ENCODE results near the gene CRMP1. TPM values are rescaled to one million over a fixed set of nuclear protein-coding genes. Genes with fewer than 3 reads are reported as not detected.

Gene CRMP1
- total and polyA plus RNA-seq, 2 experiments from 2014 or later = 1.3 TPM; not detected in 1

DNA sequence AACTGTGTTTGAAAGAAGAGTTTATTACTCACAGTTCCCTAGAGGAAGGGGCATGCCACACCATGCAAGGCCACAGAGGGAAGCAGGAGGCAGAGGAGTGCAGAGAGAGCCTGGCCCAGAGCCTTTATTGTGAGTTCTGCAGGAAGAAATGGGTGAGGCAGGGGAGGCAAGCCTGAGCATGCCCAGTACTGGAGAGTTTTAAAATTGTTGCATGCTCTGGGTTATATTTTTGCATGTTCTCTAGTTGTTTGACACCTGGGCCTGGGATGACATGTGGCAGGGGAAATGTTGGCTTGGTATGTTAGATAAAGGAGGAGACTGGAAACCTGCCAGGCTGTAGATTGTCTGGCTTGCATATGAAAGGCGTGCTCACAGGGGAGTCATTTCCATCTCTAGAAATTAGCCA, 19.7 kb upstream of the CRMP1 start:
- H3K27ac ChIP-seq = no peak overlapping the region
- no peak overlapping the region for H3K9ac ChIP-seq
- no peaks in the 10 kb centered on the region for H3K9me2 ChIP-seq (ENCODE audit: insufficient read depth)
- H3K27me3 ChIP-seq (replicated peaks; ENCODE audit: insufficient read depth) = 0 out of 2 replicates have a peak, but pooled peaks cover 3% of the 10 kb centered on the region
- WGBS, 2 experiments (ENCODE audit: low coverage in 1 of 2, low lambda C conversion rate in 2 of 2, missing lambda C conversion rate in 2 of 2) = 36 to 45% methylated on average over 1 of the region's 1 CpG
- H2AFZ ChIP-seq = no peak overlapping the region
- no peaks in the 10 kb centered on the region for H3K79me2 ChIP-seq (ENCODE audit: insufficient read depth)
- no peaks in the 10 kb centered on the region for H3K9me3 ChIP-seq (ENCODE audit: low read depth)
- H3K36me3 ChIP-seq (ENCODE audit: low read depth) = no peaks in the 10 kb centered on the region
- no peak overlapping the region for H3K4me3 ChIP-seq
- no peak for DNase-seq
- H3K4me1 ChIP-seq (ENCODE audit: insufficient read depth) = no peaks in the 10 kb centered on the region
- TF ChIP-seq EZH2 (IDR thresholded peaks at IDR 0.05; ENCODE audit: insufficient read depth, poor library complexity, severe bottlenecking) (no peak), EZH2phosphoT487 (IDR thresholded peaks at IDR 0.05; ENCODE audit: insufficient read depth, low read depth) (no peak)
- no peaks in the 10 kb centered on the region for H3F3A ChIP-seq (ENCODE audit: insufficient read depth)
- no peak overlapping the region for H3K4me2 ChIP-seq (ENCODE audit: unreplicated experiment)
- in situ Hi-C loops (cut with MboI) = no loop called here
- no peaks in the 10 kb centered on the region for H4K20me1 ChIP-seq (ENCODE audit: insufficient read depth)

DNA sequence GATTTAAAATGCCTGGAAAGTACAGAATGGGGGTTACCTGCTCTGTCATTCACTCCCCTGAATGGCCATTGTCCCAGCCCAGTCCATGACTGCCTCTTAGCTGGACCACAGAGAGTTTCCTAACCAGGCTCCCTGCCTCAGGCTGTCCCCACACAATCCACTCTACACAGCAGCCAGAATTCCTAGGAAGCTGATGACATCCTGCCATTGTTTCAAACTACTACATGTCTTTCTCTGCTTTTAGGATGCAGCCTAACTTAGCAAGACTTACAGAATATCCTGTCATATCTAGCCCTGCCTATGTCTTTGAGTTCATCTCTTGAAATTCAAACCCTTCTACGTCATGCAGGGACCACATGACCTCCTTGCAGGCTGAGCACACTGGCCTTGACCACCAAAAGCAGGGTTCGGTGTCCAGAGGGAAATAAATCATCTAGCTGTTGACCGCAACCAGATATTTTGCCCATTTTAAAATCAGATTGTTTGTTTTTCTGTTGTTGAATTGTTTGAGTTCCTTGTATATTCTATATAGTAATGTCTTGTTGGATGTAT, 16.1 kb upstream of the CRMP1 start:
- Histone ChIP-seq H3K79me2 (ENCODE audit: insufficient read depth) (no peaks in the 10 kb centered on the region), H4K20me1 (ENCODE audit: insufficient read depth) (no peaks in the 10 kb centered on the region), H3K4me3 (no peak overlapping the region), H3K9me3 (ENCODE audit: low read depth) (no peaks in the 10 kb centered on the region), H3K9me2 (ENCODE audit: insufficient read depth) (no peaks in the 10 kb centered on the region), H3K27me3 (replicated peaks; ENCODE audit: insufficient read depth) (no peaks in the 10 kb centered on the region; the same call in 1 of the 2 replicates), H3K9ac (no peak overlapping the region), H2AFZ (no peak overlapping the region), H3K4me1 (ENCODE audit: insufficient read depth) (no peaks in the 10 kb centered on the region), H3K27ac (no peak overlapping the region), H3K36me3 (ENCODE audit: low read depth) (no peaks in the 10 kb centered on the region), H3F3A (ENCODE audit: insufficient read depth) (no peaks in the 10 kb centered on the region), H3K4me2 (ENCODE audit: unreplicated experiment) (no peak overlapping the region)
- 19 to 25% methylated on average over 3 of the region's 3 CpGs for WGBS, 2 experiments (ENCODE audit: low coverage in 1 of 2, low lambda C conversion rate in 2 of 2, missing lambda C conversion rate in 2 of 2)
- in situ Hi-C loops (cut with MboI) = no loop called here
- no peak for DNase-seq
- TF ChIP-seq EZH2 (IDR thresholded peaks at IDR 0.05; ENCODE audit: insufficient read depth, poor library complexity, severe bottlenecking) (no peak), EZH2phosphoT487 (IDR thresholded peaks at IDR 0.05; ENCODE audit: insufficient read depth, low read depth) (no peak)

DNA sequence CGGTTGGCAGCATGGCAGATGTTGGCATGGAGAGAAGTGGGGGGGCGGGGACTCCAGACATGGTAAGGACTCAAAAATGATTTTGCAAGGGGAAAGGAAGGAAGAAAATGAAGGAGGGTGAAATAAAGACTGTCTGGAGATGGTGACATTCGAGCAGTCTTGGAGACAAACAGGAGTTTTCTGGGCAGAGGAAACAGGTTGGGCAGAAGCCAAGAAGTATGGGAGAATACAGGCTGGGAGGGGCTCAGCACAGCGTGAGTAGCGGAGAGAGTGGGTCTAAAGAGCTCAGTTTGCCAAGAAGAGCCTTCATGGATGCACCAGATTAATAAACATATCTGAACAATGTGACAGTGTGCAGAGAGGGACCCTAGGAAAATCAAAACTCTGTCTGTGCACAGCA, 13.3 kb upstream of the CRMP1 start:
- H3K9ac ChIP-seq = no peak overlapping the region
- in situ Hi-C loops (cut with MboI) = no loop called here
- H3K9me3 ChIP-seq (ENCODE audit: low read depth) = no peaks in the 10 kb centered on the region
- no peaks in the 10 kb centered on the region for H3K4me1 ChIP-seq (ENCODE audit: insufficient read depth)
- H3F3A ChIP-seq (ENCODE audit: insufficient read depth) = no peaks in the 10 kb centered on the region
- H3K79me2 ChIP-seq (ENCODE audit: insufficient read depth) = no peaks in the 10 kb centered on the region
- H3K9me2 ChIP-seq (ENCODE audit: insufficient read depth) = no peaks in the 10 kb centered on the region
- H3K4me3 ChIP-seq = no peak overlapping the region
- 1 to 2% methylated on average over 4 to 5 of the region's 5 CpGs for WGBS, 2 experiments (ENCODE audit: low coverage in 1 of 2, low lambda C conversion rate in 2 of 2, missing lambda C conversion rate in 2 of 2)
- peaks cover under 1% of the 10 kb centered on the region for H3K27me3 ChIP-seq (replicated peaks; ENCODE audit: insufficient read depth)
- H3K4me2 ChIP-seq (ENCODE audit: unreplicated experiment) = no peak overlapping the region
- no peak for DNase-seq
- H2AFZ ChIP-seq = no peak overlapping the region
- H3K36me3 ChIP-seq (ENCODE audit: low read depth) = no peaks in the 10 kb centered on the region
- TF ChIP-seq EZH2 (IDR thresholded peaks at IDR 0.05; ENCODE audit: insufficient read depth, poor library complexity, severe bottlenecking) = no peak
- TF ChIP-seq EZH2phosphoT487 (IDR thresholded peaks at IDR 0.05; ENCODE audit: insufficient read depth, low read depth) = no peak
- H4K20me1 ChIP-seq (ENCODE audit: insufficient read depth) = no peaks in the 10 kb centered on the region
- H3K27ac ChIP-seq = no peak overlapping the region

DNA sequence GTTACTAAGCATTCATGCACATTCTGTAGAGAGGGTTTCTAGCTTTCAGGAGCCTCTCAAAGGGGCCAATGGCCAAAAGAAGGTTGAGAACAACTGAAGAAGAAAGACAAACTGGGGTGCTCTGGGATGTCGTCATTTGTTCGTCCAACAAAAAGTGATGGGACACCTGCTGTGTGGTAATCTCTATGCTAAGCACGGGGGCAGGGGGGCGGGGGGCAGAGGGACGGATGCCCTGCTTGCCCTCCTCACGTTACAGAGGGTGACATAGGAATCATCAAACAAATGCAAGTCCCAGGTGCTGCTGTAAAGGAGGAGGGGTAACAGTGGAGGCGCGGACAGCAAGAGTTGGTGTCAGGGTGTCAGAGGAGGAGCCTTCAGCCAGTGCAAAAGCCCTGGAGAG, 12.8 kb upstream of the CRMP1 start:
- WGBS, 2 experiments (ENCODE audit: low coverage in 1 of 2, low lambda C conversion rate in 2 of 2, missing lambda C conversion rate in 2 of 2) = 3% methylated on average over 7 to 8 of the region's 8 CpGs
- no peaks in the 10 kb centered on the region for H3K36me3 ChIP-seq (ENCODE audit: low read depth)
- no peaks in the 10 kb centered on the region for H3F3A ChIP-seq (ENCODE audit: insufficient read depth)
- H3K9me2 ChIP-seq (ENCODE audit: insufficient read depth) = no peaks in the 10 kb centered on the region
- H3K9ac ChIP-seq = no peak overlapping the region
- H3K9me3 ChIP-seq (ENCODE audit: low read depth) = no peaks in the 10 kb centered on the region
- no peak overlapping the region for H3K4me3 ChIP-seq
- H2AFZ ChIP-seq = no peak overlapping the region
- peaks cover 5% of the 10 kb centered on the region for H3K27me3 ChIP-seq (replicated peaks; ENCODE audit: insufficient read depth)
- DNase-seq = no peak
- H3K4me2 ChIP-seq (ENCODE audit: unreplicated experiment) = no peak overlapping the region
- no peak overlapping the region for H3K27ac ChIP-seq
- no peaks in the 10 kb centered on the region for H3K4me1 ChIP-seq (ENCODE audit: insufficient read depth)
- in situ Hi-C loops (cut with MboI) = no loop called here
- H4K20me1 ChIP-seq (ENCODE audit: insufficient read depth) = no peaks in the 10 kb centered on the region
- no peaks in the 10 kb centered on the region for H3K79me2 ChIP-seq (ENCODE audit: insufficient read depth)
- TF ChIP-seq EZH2phosphoT487 (IDR thresholded peaks at IDR 0.05; ENCODE audit: insufficient read depth, low read depth) = no peak
- no peak for TF ChIP-seq EZH2 (IDR thresholded peaks at IDR 0.05; ENCODE audit: insufficient read depth, poor library complexity, severe bottlenecking)

DNA sequence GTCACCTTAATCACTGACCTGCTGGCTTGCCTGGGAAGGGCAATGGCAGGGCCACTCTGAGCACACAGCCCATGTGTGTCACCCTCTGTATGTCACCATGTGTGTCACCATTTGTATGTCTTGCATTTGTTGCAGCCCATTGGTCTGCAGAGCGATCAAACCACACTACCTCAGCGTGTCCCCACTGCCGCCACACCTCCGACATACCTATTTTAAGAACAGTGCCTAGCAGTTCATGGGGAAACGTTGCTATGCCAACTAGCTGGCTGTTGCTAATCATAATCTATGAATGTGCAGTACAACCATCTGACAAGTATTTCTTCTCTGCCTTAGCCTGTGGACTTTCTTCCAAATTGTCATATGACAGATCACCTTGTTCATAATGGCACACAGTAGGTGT, 8.0 kb upstream of the CRMP1 start:
- Histone ChIP-seq H3K27me3 (replicated peaks; ENCODE audit: insufficient read depth) (peaks cover 41% of the 10 kb centered on the region), H3K4me2 (ENCODE audit: unreplicated experiment) (no peak overlapping the region), H3K4me3 (no peak overlapping the region), H2AFZ (no peak overlapping the region), H4K20me1 (ENCODE audit: insufficient read depth) (no peaks in the 10 kb centered on the region), H3K9ac (no peak overlapping the region), H3K9me2 (ENCODE audit: insufficient read depth) (no peaks in the 10 kb centered on the region), H3K9me3 (ENCODE audit: low read depth) (no peaks in the 10 kb centered on the region), H3K79me2 (ENCODE audit: insufficient read depth) (no peaks in the 10 kb centered on the region), H3K4me1 (ENCODE audit: insufficient read depth) (no peaks in the 10 kb centered on the region), H3F3A (ENCODE audit: insufficient read depth) (no peaks in the 10 kb centered on the region), H3K36me3 (ENCODE audit: low read depth) (no peaks in the 10 kb centered on the region), H3K27ac (no peak overlapping the region)
- in situ Hi-C loops (cut with MboI) = no loop called here
- WGBS, 2 experiments (ENCODE audit: low coverage in 1 of 2, low lambda C conversion rate in 2 of 2, missing lambda C conversion rate in 2 of 2) = 44 to 48% methylated on average over 5 of the region's 5 CpGs
- no peak for DNase-seq
- no peak for TF ChIP-seq EZH2 (IDR thresholded peaks at IDR 0.05; ENCODE audit: insufficient read depth, poor library complexity, severe bottlenecking)
- no peak for TF ChIP-seq EZH2phosphoT487 (IDR thresholded peaks at IDR 0.05; ENCODE audit: insufficient read depth, low read depth)
